ENCODE results near the gene LRIG2.
"Not testable (repeated sequence)": the region's sequence is repeated elsewhere in the genome, so short reads cannot be mapped to it uniquely, and the experiment has no call there.

The LRIG2 gene

GRCh38 chr1:113133759-113134158, 60.8 kb downstream of the LRIG2 start:
- DNase-seq = no peak

GRCh38 chr1:113135460-113135859, 62.5 kb downstream of the LRIG2 start:
- DNase-seq = no peak

GRCh38 chr1:113136476-113136875, 63.5 kb downstream of the LRIG2 start:
- DNase-seq = no peak

GRCh38 chr1:113137563-113137962, 64.6 kb downstream of the LRIG2 start:
- DNase-seq = no peak

- DNase-seq = no peak
Measured at GRCh38 chr1:113138778-113139177, 65.8 kb downstream of the LRIG2 start.

- no peak for DNase-seq
Measured at GRCh38 chr1:113140176-113140575, 67.2 kb downstream of the LRIG2 start.

GRCh38 chr1:113140588-113141446, 67.8 kb downstream of the LRIG2 start:
- peak; percentile 31 for DNase-seq

- no peak for DNase-seq
Measured at GRCh38 chr1:113141650-113142473, 68.9 kb downstream of the LRIG2 start.

- DNase-seq = no peak
Measured at GRCh38 chr1:113142791-113143190, 69.8 kb downstream of the LRIG2 start.

- peak; percentile 3 for DNase-seq
Measured at GRCh38 chr1:113146242-113147072, 73.5 kb downstream of the LRIG2 start.

GRCh38 chr1:113147073-113147625, 74.2 kb downstream of the LRIG2 start:
- DNase-seq = no peak

GRCh38 chr1:113147826-113148225, 74.8 kb downstream of the LRIG2 start:
- DNase-seq = no peak

- not testable (repeated sequence) for DNase-seq
Measured at GRCh38 chr1:113150494-113150893, 77.5 kb downstream of the LRIG2 start.

GRCh38 chr1:113153116-113153803, 80.3 kb downstream of the LRIG2 start:
- no peak for DNase-seq

- no peak for DNase-seq
Measured at GRCh38 chr1:113156368-113156767, 83.4 kb downstream of the LRIG2 start.

GRCh38 chr1:113158743-113159142, 85.7 kb downstream of the LRIG2 start:
- DNase-seq = not testable (repeated sequence)

- no peak for DNase-seq
Measured at GRCh38 chr1:113166473-113166872, 93.5 kb downstream of the LRIG2 start.

GRCh38 chr1:113168946-113169345, 95.9 kb downstream of the LRIG2 start:
- no peak for DNase-seq

- no peak for DNase-seq
Measured at GRCh38 chr1:113169591-113169990, 96.6 kb downstream of the LRIG2 start.

- DNase-seq = no peak
Measured at GRCh38 chr1:113170519-113170918, 97.5 kb downstream of the LRIG2 start.

- DNase-seq = no peak
Measured at GRCh38 chr1:113178106-113178505, 105.1 kb downstream of the LRIG2 start.

- DNase-seq = no peak
Measured at GRCh38 chr1:113178522-113178921, 105.5 kb downstream of the LRIG2 start.
